Astrocyte of the spinal cord (primary cell): Measurements from ENCODE around the gene LAMB2.

Source experiments
- DNase-seq: peaks from one replicate; pipeline ENCODE4 v3.0.0; 2011; ENCODE audit warnings: low read depth, low spot score
- H3K4me3 ChIP-seq: 2 replicates; pipeline ENCODE4 v1.5.1; 2011; ENCODE audit warnings: low read depth, mild to moderate bottlenecking, low read length, moderate library complexity
- in situ Hi-C: cut with HindIII; loops from 2 replicates; pipeline ENCODE4 v1.10.0; 2017; ENCODE audit warnings: low sequenced_read_pairs
- TF ChIP-seq, protein P1 (sequence below): IDR thresholded peaks from 2 replicates; pipeline ENCODE4 v1.5.1; 2012; ENCODE audit warnings: low read depth, mild to moderate bottlenecking, low read length, inconsistent platforms

LAMB2 gene

DNA sequence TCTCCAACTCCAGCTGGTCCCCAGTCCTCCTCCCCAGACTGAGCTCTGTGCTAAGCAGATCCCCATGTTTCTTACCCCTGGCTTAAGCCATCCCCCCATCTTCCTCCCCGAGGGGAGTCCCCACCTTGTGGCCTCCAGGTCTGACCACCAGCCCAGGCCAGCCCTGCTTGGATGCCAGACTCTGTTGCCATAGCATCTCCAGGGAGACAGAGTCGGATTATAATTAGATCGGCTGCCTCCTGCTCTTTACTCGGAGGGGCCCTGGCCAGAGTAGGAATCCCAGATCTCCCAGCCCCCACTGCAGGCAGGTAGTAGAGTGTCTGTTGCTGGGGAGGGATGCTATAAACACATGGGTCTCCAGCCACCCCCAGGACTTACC lies 40.9 kb upstream of the LAMB2 start:
- in situ Hi-C loops, result no loop called here
- DNase-seq, result peak; percentile 34
- TF ChIP-seq, protein P1, sequence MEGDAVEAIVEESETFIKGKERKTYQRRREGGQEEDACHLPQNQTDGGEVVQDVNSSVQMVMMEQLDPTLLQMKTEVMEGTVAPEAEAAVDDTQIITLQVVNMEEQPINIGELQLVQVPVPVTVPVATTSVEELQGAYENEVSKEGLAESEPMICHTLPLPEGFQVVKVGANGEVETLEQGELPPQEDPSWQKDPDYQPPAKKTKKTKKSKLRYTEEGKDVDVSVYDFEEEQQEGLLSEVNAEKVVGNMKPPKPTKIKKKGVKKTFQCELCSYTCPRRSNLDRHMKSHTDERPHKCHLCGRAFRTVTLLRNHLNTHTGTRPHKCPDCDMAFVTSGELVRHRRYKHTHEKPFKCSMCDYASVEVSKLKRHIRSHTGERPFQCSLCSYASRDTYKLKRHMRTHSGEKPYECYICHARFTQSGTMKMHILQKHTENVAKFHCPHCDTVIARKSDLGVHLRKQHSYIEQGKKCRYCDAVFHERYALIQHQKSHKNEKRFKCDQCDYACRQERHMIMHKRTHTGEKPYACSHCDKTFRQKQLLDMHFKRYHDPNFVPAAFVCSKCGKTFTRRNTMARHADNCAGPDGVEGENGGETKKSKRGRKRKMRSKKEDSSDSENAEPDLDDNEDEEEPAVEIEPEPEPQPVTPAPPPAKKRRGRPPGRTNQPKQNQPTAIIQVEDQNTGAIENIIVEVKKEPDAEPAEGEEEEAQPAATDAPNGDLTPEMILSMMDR, result no peak
- no peak overlapping the region for H3K4me3 ChIP-seq

DNA sequence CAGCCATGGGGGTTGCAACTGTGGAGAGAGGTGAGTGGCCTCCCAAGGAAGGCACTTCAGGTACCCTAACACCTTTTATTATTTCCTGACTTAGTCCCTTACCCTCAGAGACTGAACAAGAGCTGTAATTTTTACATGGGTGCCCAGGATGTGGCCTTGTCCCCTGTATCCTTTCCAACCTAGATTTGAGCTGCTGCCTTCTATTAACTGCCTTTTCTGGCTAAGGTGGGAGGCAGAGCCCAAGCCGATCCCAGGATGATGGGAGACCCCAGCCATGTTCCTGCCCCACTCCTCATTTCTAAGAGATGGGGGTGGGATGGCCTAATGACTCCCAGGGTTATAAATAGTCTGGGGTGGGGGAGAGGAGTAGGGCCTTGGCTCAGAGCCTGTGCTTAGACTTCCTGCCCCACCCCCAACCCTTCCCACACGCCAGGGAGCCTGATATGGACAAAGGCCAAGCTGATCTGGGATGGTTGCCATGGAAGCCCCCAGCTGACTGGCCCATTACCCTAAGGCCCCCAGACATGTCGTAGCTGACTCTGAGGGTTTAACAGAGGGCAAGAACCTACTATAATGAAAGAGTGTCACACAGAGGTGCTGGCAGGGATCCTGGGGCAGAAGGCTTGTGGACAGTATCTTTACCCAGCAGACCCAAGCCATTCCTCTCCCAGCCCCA lies 40.4 kb upstream of the LAMB2 start:
- peak; percentile 25 for DNase-seq
- TF ChIP-seq, protein P1, result no peak
- H3K4me3 ChIP-seq, result no peak overlapping the region
- in situ Hi-C loops, result no loop called here

DNA sequence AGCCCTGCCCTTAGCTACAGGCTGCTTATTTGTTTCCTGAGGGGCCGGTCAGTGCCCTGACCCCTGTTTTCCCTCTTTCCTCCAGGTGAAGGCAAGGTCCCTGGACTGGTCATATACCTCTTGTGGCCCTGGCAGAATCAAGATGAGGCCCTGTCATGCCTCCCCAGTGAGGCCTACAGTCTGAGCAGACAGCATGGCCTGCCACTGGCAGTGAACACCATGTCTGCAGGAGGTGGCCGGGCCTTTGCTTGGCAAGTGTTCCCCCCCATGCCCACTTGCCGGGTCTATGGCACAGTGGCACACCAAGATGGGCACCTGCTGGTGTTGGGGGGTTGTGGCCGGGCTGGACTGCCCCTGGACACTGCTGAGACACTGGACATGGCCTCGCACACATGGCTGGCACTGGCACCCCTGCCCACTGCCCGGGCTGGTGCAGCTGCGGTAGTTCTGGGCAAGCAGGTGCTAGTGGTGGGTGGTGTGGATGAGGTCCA lies 39.7 kb upstream of the LAMB2 start:
- H3K4me3 ChIP-seq, result no peak overlapping the region
- TF ChIP-seq, protein P1, result no peak
- DNase-seq, result no peak
- in situ Hi-C loops, result no loop called here

DNA sequence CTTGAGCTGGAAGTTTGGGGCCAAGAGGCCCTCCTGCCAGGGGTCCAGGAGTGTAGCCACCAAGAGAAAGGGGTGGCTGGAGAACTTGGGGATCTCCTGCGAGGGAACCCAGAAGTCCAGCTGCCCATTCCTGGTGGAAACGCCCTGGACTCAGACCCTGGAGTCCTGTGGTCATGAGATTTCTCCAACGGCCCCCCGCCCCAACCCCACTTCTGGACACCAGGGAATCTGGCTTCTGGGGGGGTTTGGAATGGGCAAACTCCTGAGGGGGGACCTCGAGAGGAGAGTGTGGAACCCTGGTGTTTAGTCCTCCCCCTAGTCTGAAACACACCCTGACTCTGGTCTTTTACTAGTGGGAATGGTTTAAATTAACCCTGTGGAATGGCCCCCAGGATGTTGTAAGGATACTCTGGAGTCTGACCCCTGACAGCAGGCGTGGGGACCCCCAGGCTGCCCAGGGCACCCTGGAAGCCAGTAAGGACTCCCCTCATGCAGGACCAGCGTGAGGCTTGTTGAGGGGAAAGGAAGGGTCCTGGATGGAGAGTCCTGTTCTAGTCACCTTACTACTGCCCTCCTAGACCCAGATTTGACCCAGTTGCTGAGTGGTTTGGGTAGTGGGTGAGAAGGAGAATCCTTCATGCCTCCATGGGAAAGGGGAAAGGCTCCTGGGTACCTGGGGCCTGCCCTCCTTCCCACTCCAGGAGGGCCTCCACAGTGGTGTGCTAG lies 39.1 kb upstream of the LAMB2 start:
- peak overlapping the region; percentile 75 for H3K4me3 ChIP-seq
- DNase-seq, result no peak
- in situ Hi-C loops, result no loop called here
- TF ChIP-seq, protein P1, result no peak

DNA sequence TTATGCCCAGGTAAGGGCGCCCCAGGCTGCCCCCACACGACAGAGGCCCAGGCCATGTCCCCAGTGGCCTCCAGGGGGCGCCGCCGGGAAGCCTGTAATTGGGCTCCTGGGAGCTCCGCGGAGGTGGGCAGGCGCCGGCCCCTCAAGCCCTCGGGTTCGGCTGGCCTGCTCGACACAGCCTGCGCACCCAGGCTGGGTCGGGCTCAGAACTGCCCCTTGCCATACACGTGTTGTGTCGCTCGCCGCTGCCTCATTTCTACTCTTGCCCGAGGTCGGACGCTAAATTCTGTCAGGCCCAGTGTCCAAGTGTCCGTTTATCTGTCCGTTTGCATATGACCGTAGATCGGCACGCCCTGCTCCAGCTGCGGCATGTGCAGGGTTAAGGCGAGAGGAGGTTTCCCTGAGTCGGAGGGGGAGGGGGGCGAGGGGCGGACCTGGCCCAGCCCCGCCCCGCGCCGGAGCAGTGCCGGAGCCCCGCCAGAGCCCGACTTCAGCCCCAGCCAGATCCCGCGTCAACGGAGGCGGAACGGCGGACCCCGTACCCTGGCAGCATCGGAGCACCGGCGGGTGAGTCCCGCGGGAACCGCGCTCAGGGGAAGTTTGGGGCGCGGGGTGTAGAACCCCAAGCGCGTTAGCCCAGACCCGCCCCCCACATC lies 38.4 kb upstream of the LAMB2 start, which contains the start of gene KLHDC8B:
TSS of gene KLHDC8B (plus strand) at position 480 of the 656 bp plus-strand sequence. CDS start 1,172 bp downstream, outside the sequence.
- TF ChIP-seq, protein P1, result peak; percentile 96
- DNase-seq, result peak; percentile 90
- peak within 1 kb of the TSS; percentile 75 for H3K4me3 ChIP-seq
- in situ Hi-C loops, result no loop called here

DNA sequence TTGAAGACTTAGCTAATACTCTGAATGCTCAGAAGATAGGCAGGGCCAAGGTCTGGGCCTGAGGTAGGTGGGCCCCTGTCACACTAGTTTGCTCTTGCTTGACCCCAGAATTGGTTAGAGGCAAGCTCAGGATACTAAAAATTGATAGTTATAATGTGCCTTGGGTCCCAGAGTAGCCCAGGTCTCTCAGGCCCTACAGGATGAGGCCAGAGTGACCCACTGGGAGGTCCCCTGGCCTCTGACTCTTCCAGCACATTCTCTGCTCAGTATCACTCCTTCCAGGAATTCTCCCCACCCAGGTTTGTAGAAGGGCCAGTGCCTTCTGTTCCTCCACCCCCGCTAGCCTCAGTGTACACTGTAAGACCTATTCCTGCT lies 37.9 kb upstream of the LAMB2 start:
- DNase-seq, result no peak
- in situ Hi-C loops, result no loop called here
- peak overlapping the region; percentile 75 for H3K4me3 ChIP-seq
- TF ChIP-seq, protein P1, result no peak
